Hippocampal formation (tissue), 2 donors: ENCODE results near the gene TOMM7.

Experiments
- DNase-seq, 2 donors: peaks; one replicate each; lab custom pipeline; 2025; lab: John Stamatoyannopoulos, UW

The TOMM7 gene

GRCh38 chr7:22822486-22823141 lies at the start of gene TOMM7:
Gene TOMM7 (minus strand): TSS chr7:22822849. CDS start chr7:22822779, 70 bp downstream.
- DNase-seq = peak; percentile 78 to 93

- no peak for DNase-seq
Observed at GRCh38 chr7:22872096-22872807, 49.6 kb upstream of the TOMM7 start.

GRCh38 chr7:22871661-22872060 lies 49.0 kb upstream of the TOMM7 start:
- DNase-seq = no peak

- DNase-seq = no peak
Observed at GRCh38 chr7:22868509-22868908, 45.9 kb upstream of the TOMM7 start.

GRCh38 chr7:22867589-22867988 lies 44.9 kb upstream of the TOMM7 start:
- no peak for DNase-seq

- no peak for DNase-seq
Observed at GRCh38 chr7:22867003-22867402, 44.4 kb upstream of the TOMM7 start.

GRCh38 chr7:22865602-22865960 lies 42.9 kb upstream of the TOMM7 start:
- DNase-seq = no peak

GRCh38 chr7:22864855-22865601 lies 42.4 kb upstream of the TOMM7 start:
- no peak for DNase-seq

- DNase-seq = no peak
Observed at GRCh38 chr7:22864301-22864700, 41.7 kb upstream of the TOMM7 start.

- no peak for DNase-seq
Observed at GRCh38 chr7:22863156-22863899, 40.7 kb upstream of the TOMM7 start.

- DNase-seq = no peak
Observed at GRCh38 chr7:22861576-22861975, 38.9 kb upstream of the TOMM7 start.

GRCh38 chr7:22860784-22861482 lies 38.3 kb upstream of the TOMM7 start:
- no peak for DNase-seq

GRCh38 chr7:22860337-22860736 lies 37.7 kb upstream of the TOMM7 start:
- no peak for DNase-seq

GRCh38 chr7:22859641-22860290 lies 37.1 kb upstream of the TOMM7 start:
- DNase-seq = no peak

GRCh38 chr7:22858640-22859561 lies 36.3 kb upstream of the TOMM7 start:
- DNase-seq = no peak

GRCh38 chr7:22858274-22858639 lies 35.6 kb upstream of the TOMM7 start:
- no peak for DNase-seq

GRCh38 chr7:22856416-22856815 lies 33.8 kb upstream of the TOMM7 start:
- no peak for DNase-seq

- no peak for DNase-seq
Observed at GRCh38 chr7:22855049-22855392, 32.4 kb upstream of the TOMM7 start.

GRCh38 chr7:22854158-22855048 lies 31.8 kb upstream of the TOMM7 start:
- peak in 1 of 2 donors; percentile 46 for DNase-seq
